Trophoblast cell (in vitro differentiated cells and primary cell): ENCODE results near the gene PHC3.

Source experiments
- DNase-seq, 2 donors: peaks; one replicate each; pipeline ENCODE4 v3.0.0-alpha.2; 2016
- H2AFZ ChIP-seq: 2 replicates; pipeline ENCODE4 v1.6.1; 2013; ENCODE audit warnings: low read length, moderate library complexity, mild to moderate bottlenecking; ENCODE audit not compliant: insufficient read depth, poor library complexity
- H2AK5ac ChIP-seq: 2 replicates; pipeline ENCODE4 v1.6.1; 2013; ENCODE audit warnings: mild to moderate bottlenecking, low read length
- H2BK120ac ChIP-seq: 2 replicates; pipeline ENCODE4 v1.6.1; 2013; ENCODE audit warnings: low read length, mild to moderate bottlenecking, moderate library complexity; ENCODE audit not compliant: insufficient read depth, poor library complexity
- H2BK12ac ChIP-seq: 2 replicates; pipeline ENCODE4 v1.6.1; 2013; ENCODE audit warnings: mild to moderate bottlenecking, low read length, moderate library complexity
- H2BK5ac ChIP-seq: 2 replicates; pipeline ENCODE4 v1.6.1; 2013; ENCODE audit warnings: low read length, low read depth, moderate library complexity, mild to moderate bottlenecking; ENCODE audit not compliant: poor library complexity
- H3K14ac ChIP-seq: 2 replicates; pipeline ENCODE4 v1.6.1; 2013; ENCODE audit warnings: mild to moderate bottlenecking, low read length
- H3K18ac ChIP-seq: 2 replicates; pipeline ENCODE4 v1.6.1; 2013; ENCODE audit warnings: mild to moderate bottlenecking, low read length
- H3K23ac ChIP-seq: 2 replicates; pipeline ENCODE4 v1.6.1; 2013; ENCODE audit warnings: low read length
- H3K27ac ChIP-seq: 2 replicates; pipeline ENCODE4 v1.5.1; 2013; ENCODE audit warnings: low read depth, mild to moderate bottlenecking, inconsistent platforms, low read length, moderate library complexity
- H3K27me3 ChIP-seq: 2 replicates; pipeline ENCODE4 v1.6.1; 2013; ENCODE audit warnings: inconsistent platforms, mild to moderate bottlenecking, low read length, moderate library complexity; ENCODE audit not compliant: insufficient read depth
- H3K36me3 ChIP-seq, 2 experiments: 1 replicate in 1 of 2; 2 replicates in 1 of 2; pipeline ENCODE4 v1.6.1; 2013; ENCODE audit warnings: low read length in 2 of 2, mild to moderate bottlenecking in 2 of 2, moderate library complexity in 1 of 2; ENCODE audit not compliant: insufficient read depth in 2 of 2, control insufficient read depth in 1 of 2
- H3K4ac ChIP-seq: 2 replicates; pipeline ENCODE4 v1.6.1; 2013; ENCODE audit warnings: low read depth, mild to moderate bottlenecking, low read length, moderate library complexity
- H3K4me1 ChIP-seq, 2 experiments: 1 replicate in 1 of 2; 2 replicates in 1 of 2; pipeline ENCODE4 v1.6.1; 2013; ENCODE audit warnings: low read length in 2 of 2, mild to moderate bottlenecking in 2 of 2, moderate library complexity in 1 of 2; ENCODE audit not compliant: insufficient read depth in 2 of 2, control insufficient read depth in 1 of 2
- H3K4me2 ChIP-seq: 2 replicates; pipeline ENCODE4 v1.6.1; 2013; ENCODE audit warnings: inconsistent platforms, mild to moderate bottlenecking, low read length, moderate library complexity
- H3K4me3 ChIP-seq: 2 replicates; pipeline ENCODE4 v1.5.1; 2013; ENCODE audit warnings: mild to moderate bottlenecking, low read depth, low read length, inconsistent platforms
- H3K79me1 ChIP-seq: one replicate; pipeline ENCODE4 v1.6.1; 2013; ENCODE audit warnings: low read length
- H3K79me2 ChIP-seq: 2 replicates; pipeline ENCODE4 v1.6.1; 2013; ENCODE audit warnings: low read length, mild to moderate bottlenecking; ENCODE audit not compliant: control insufficient read depth, insufficient read depth, poor library complexity
- H3K9ac ChIP-seq: 2 replicates; pipeline ENCODE4 v1.6.1; 2013; ENCODE audit warnings: mild to moderate bottlenecking, low read length
- H3K9me3 ChIP-seq: 2 replicates; pipeline ENCODE4 v1.6.1; 2013; ENCODE audit warnings: low read depth, mild to moderate bottlenecking, control low read depth, inconsistent platforms, low read length; ENCODE audit not compliant: insufficient read depth
- H4K12ac ChIP-seq: 2 replicates; pipeline ENCODE4 v1.6.1; 2013; ENCODE audit warnings: low read depth, mild to moderate bottlenecking, low read length, moderate library complexity
- H4K8ac ChIP-seq: 2 replicates; pipeline ENCODE4 v1.6.1; 2013; ENCODE audit warnings: low read depth, mild to moderate bottlenecking, low read length, moderate library complexity
- H4K91ac ChIP-seq: one replicate; pipeline ENCODE4 v1.6.1; 2013; ENCODE audit warnings: low read depth, mild to moderate bottlenecking, low read length, moderate library complexity
- WGBS: extraction: QIAGEN DNeasy Blood & Tissue Kit; methylation state at CpG from one replicate; pipeline ENCODE4 v1.1.7; 2013; ENCODE audit warnings: missing lambda C conversion rate; ENCODE audit not compliant: insufficient read length, insufficient coverage; ENCODE audit errors: extremely low coverage; 5-methylcytosine and 5-hydroxymethylcytosine counted together

The PHC3 gene

GRCh38 chr3:170159933-170160332 lies 21.6 kb downstream of the PHC3 start:
- Histone ChIP-seq H4K12ac (no peak overlapping the region), H4K91ac (no peak overlapping the region), H3K14ac (no peak overlapping the region), H3K27ac (no peak overlapping the region), H3K79me1 (peaks cover 1% of the 10 kb centered on the region), H2AFZ (no peak overlapping the region), H3K79me2 (no peaks in the 10 kb centered on the region), H3K36me3 (peaks cover 10% of the 10 kb centered on the region in 2 experiments), H2BK120ac (no peak overlapping the region), H4K8ac (no peak overlapping the region), H2AK5ac (no peak overlapping the region), H3K9ac (no peak overlapping the region), H3K4me2 (no peak overlapping the region), H2BK12ac (no peak overlapping the region), H2BK5ac (no peak overlapping the region), H3K23ac (no peak overlapping the region), H3K27me3 (no peaks in the 10 kb centered on the region), H3K4ac (no peak overlapping the region), H3K4me1 (peaks cover 2% of the 10 kb centered on the region in 2 experiments), H3K9me3 (no peaks in the 10 kb centered on the region), H3K4me3 (no peak overlapping the region), H3K18ac (no peak overlapping the region)
- no peak for DNase-seq
- no CpG with 5 or more reads among the region's 2 CpGs for WGBS

GRCh38 chr3:170159459-170159858 lies 22.1 kb downstream of the PHC3 start:
- peaks cover 10% of the 10 kb centered on the region in 2 experiments for H3K36me3 ChIP-seq
- no peak overlapping the region for H2BK5ac ChIP-seq

GRCh38 chr3:170155604-170156003 lies 25.9 kb downstream of the PHC3 start:
- Histone ChIP-seq H3K14ac (no peak overlapping the region), H3K4ac (no peak overlapping the region), H2BK5ac (no peak overlapping the region)

More at GRCh38 chr3:170159459-170159858, 22.1 kb downstream of the PHC3 start:
- Histone ChIP-seq H2BK12ac (no peak overlapping the region), H3K9me3 (no peaks in the 10 kb centered on the region), H3K4ac (no peak overlapping the region), H3K23ac (no peak overlapping the region), H4K12ac (no peak overlapping the region), H4K91ac (no peak overlapping the region), H3K27me3 (no peaks in the 10 kb centered on the region), H2BK120ac (no peak overlapping the region), H3K79me1 (peaks cover 1% of the 10 kb centered on the region), H3K14ac (no peak overlapping the region), H3K79me2 (no peaks in the 10 kb centered on the region), H2AK5ac (no peak overlapping the region), H3K4me3 (no peak overlapping the region), H3K27ac (no peak overlapping the region), H3K18ac (no peak overlapping the region), H2AFZ (no peak overlapping the region), H3K4me2 (no peak overlapping the region), H4K8ac (no peak overlapping the region), H3K4me1 (no peaks in the 10 kb centered on the region), H3K9ac (no peak overlapping the region)
- no peak for DNase-seq
- WGBS, result no CpG with 5 or more reads among the region's 1 CpG

GRCh38 chr3:170154569-170155143 lies 26.9 kb downstream of the PHC3 start:
- no peak overlapping the region for H2AFZ ChIP-seq
- no peak for DNase-seq
- no peak overlapping the region for H3K9ac ChIP-seq
- no peak overlapping the region for H2BK120ac ChIP-seq
- H3K4me3 ChIP-seq, result no peak overlapping the region
- no peak overlapping the region for H4K12ac ChIP-seq
- no peak overlapping the region for H4K91ac ChIP-seq
- no peak overlapping the region for H2BK12ac ChIP-seq
- no peak overlapping the region for H3K18ac ChIP-seq
- no peaks in the 10 kb centered on the region for H3K79me1 ChIP-seq
- no peak overlapping the region for H3K27ac ChIP-seq
- H3K4me2 ChIP-seq, result no peak overlapping the region
- H3K23ac ChIP-seq, result no peak overlapping the region
- H3K79me2 ChIP-seq, result no peaks in the 10 kb centered on the region
- no peak overlapping the region for H3K4ac ChIP-seq
- H2BK5ac ChIP-seq, result no peak overlapping the region
- H3K9me3 ChIP-seq, result no peaks in the 10 kb centered on the region
- H3K36me3 ChIP-seq, result peaks cover 2% of the 10 kb centered on the region in 2 experiments
- H3K14ac ChIP-seq, result no peak overlapping the region
- WGBS, result no CpG with 5 or more reads among the region's 3 CpGs
- no peaks in the 10 kb centered on the region for H3K27me3 ChIP-seq
- H3K4me1 ChIP-seq, result no peaks in the 10 kb centered on the region
- H2AK5ac ChIP-seq, result no peak overlapping the region
- no peak overlapping the region for H4K8ac ChIP-seq

More at GRCh38 chr3:170155604-170156003, 25.9 kb downstream of the PHC3 start:
- Histone ChIP-seq H2BK120ac (no peak overlapping the region), H3K9ac (no peak overlapping the region), H4K8ac (no peak overlapping the region), H3K23ac (no peak overlapping the region), H3K4me2 (no peak overlapping the region), H3K27ac (no peak overlapping the region), H3K79me2 (no peaks in the 10 kb centered on the region), H3K4me3 (no peak overlapping the region), H3K36me3 (peaks cover 4% of the 10 kb centered on the region in 2 experiments), H3K18ac (no peak overlapping the region), H2AK5ac (no peak overlapping the region), H2AFZ (no peak overlapping the region), H3K4me1 (no peaks in the 10 kb centered on the region), H4K12ac (no peak overlapping the region), H3K9me3 (no peaks in the 10 kb centered on the region), H4K91ac (no peak overlapping the region), H3K27me3 (no peaks in the 10 kb centered on the region), H2BK12ac (no peak overlapping the region), H3K79me1 (no peaks in the 10 kb centered on the region)
- no CpG with 5 or more reads among the region's 5 CpGs for WGBS
- DNase-seq, result no peak
